H9 (cell line): ENCODE measurements around the gene GNLY. TPM values are rescaled to one million over a fixed set of nuclear protein-coding genes. Genes with fewer than 3 reads are reported as not detected.

Experiments
- DNase-seq: peaks from one replicate; pipeline ENCODE4 v3.0.0-alpha.2; 2017
- H2AFZ ChIP-seq: one replicate; pipeline ENCODE4 v1.6.1; 2013; ENCODE audit warnings: mild to moderate bottlenecking, low read length, control low read depth, moderate library complexity
- H2AK5ac ChIP-seq: 2 replicates; pipeline ENCODE4 v1.6.1; 2013; ENCODE audit warnings: low read length, control low read depth, mixed read lengths; ENCODE audit not compliant: insufficient read length
- H2BK120ac ChIP-seq: one replicate; pipeline ENCODE4 v1.6.1; 2013; ENCODE audit warnings: low read depth, mild to moderate bottlenecking, low read length, control low read depth, inconsistent platforms; ENCODE audit not compliant: poor library complexity, severe bottlenecking
- H2BK12ac ChIP-seq: 2 replicates; pipeline ENCODE4 v1.6.1; 2013; ENCODE audit warnings: low read length, control low read depth, mixed read lengths, low read depth; ENCODE audit not compliant: insufficient read length
- H2BK15ac ChIP-seq: 2 replicates; pipeline ENCODE4 v1.6.1; 2013; ENCODE audit warnings: low read depth, low read length, control low read depth
- H2BK20ac ChIP-seq: one replicate; pipeline ENCODE4 v1.6.1; 2013; ENCODE audit warnings: low read depth, mild to moderate bottlenecking, low read length, control low read depth, inconsistent platforms; ENCODE audit not compliant: poor library complexity, severe bottlenecking
- H2BK5ac ChIP-seq: 2 replicates; pipeline ENCODE4 v1.6.1; 2013; ENCODE audit warnings: low read length, control low read depth, mixed read lengths; ENCODE audit not compliant: insufficient read length
- H3K14ac ChIP-seq: 2 replicates; pipeline ENCODE4 v1.6.1; 2013; ENCODE audit warnings: low read length, control low read depth; ENCODE audit not compliant: insufficient read depth
- H3K18ac ChIP-seq: 2 replicates; pipeline ENCODE4 v1.6.1; 2013; ENCODE audit warnings: low read depth, mild to moderate bottlenecking, mixed read lengths, low read length, control low read depth; ENCODE audit not compliant: insufficient read length
- H3K23ac ChIP-seq: 2 replicates; pipeline ENCODE4 v1.6.1; 2013; ENCODE audit warnings: low read length, control low read depth, mixed read lengths, low read depth; ENCODE audit not compliant: insufficient read length
- H3K23me2 ChIP-seq: 2 replicates; pipeline ENCODE4 v1.6.1; 2013; ENCODE audit warnings: low read depth, mild to moderate bottlenecking, mixed read lengths, low read length, control low read depth; ENCODE audit not compliant: insufficient read length, poor library complexity, severe bottlenecking
- H3K27ac ChIP-seq: 2 replicates; pipeline ENCODE4 v1.5.1; 2013; ENCODE audit warnings: low read length, control low read depth, mixed read lengths, low read depth; ENCODE audit not compliant: insufficient read length
- H3K27me3 ChIP-seq: 2 replicates; pipeline ENCODE4 v1.6.1; 2013; ENCODE audit warnings: low read length, control low read depth, inconsistent platforms; ENCODE audit not compliant: insufficient read depth
- H3K4ac ChIP-seq: 2 replicates; pipeline ENCODE4 v1.6.1; 2013; ENCODE audit warnings: low read depth, mild to moderate bottlenecking, control low read depth, inconsistent platforms, low read length, moderate library complexity
- H3K4me1 ChIP-seq: 2 replicates; pipeline ENCODE4 v1.6.1; 2013; ENCODE audit warnings: low read length, control low read depth, inconsistent platforms; ENCODE audit not compliant: insufficient read depth
- H3K4me2 ChIP-seq: 2 replicates; pipeline ENCODE4 v1.6.1; 2013; ENCODE audit warnings: low read length, control low read depth, mixed read lengths; ENCODE audit not compliant: insufficient read length, insufficient read depth
- H3K56ac ChIP-seq: 2 replicates; pipeline ENCODE4 v1.6.1; 2013; ENCODE audit warnings: low read depth, mild to moderate bottlenecking, mixed read lengths, low read length, control low read depth; ENCODE audit not compliant: insufficient read length
- H3K79me1 ChIP-seq: 2 replicates; pipeline ENCODE4 v1.6.1; 2013; ENCODE audit warnings: low read depth, mild to moderate bottlenecking, moderate library complexity, low read length, control low read depth, inconsistent platforms; ENCODE audit not compliant: insufficient read depth, poor library complexity, severe bottlenecking
- H3K79me2 ChIP-seq: 2 replicates; pipeline ENCODE4 v1.6.1; 2013; ENCODE audit warnings: low read length, control low read depth, inconsistent platforms; ENCODE audit not compliant: insufficient read depth
- H3K9ac ChIP-seq: 2 replicates; pipeline ENCODE4 v1.6.1; 2013; ENCODE audit warnings: low read length, control low read depth, mixed read lengths; ENCODE audit not compliant: insufficient read length; ENCODE audit errors: extremely low read depth
- H3K9me3 ChIP-seq: one replicate; pipeline ENCODE4 v1.6.1; 2013; ENCODE audit warnings: low read depth, low read length, inconsistent platforms; ENCODE audit not compliant: control insufficient read depth
- H3T11ph ChIP-seq: one replicate; pipeline ENCODE4 v1.6.1; 2013; ENCODE audit warnings: mild to moderate bottlenecking, low read length, control low read depth, inconsistent platforms
- H4K20me1 ChIP-seq: one replicate; pipeline ENCODE4 v1.6.1; 2013; ENCODE audit not compliant: control insufficient read depth, insufficient read length, insufficient read depth
- H4K5ac ChIP-seq: 2 replicates; pipeline ENCODE4 v1.6.1; 2013; ENCODE audit warnings: low read depth, mild to moderate bottlenecking, mixed read lengths, low read length, control low read depth; ENCODE audit not compliant: insufficient read length
- H4K8ac ChIP-seq: replicated peaks from 2 replicates; pipeline ENCODE4 v1.6.1; 2013; ENCODE audit warnings: low read length, control low read depth, mixed read lengths, low read depth; ENCODE audit not compliant: insufficient read length
- H4K91ac ChIP-seq: 2 replicates; pipeline ENCODE4 v1.6.1; 2013; ENCODE audit warnings: low read depth, mild to moderate bottlenecking, moderate library complexity, mixed read lengths, low read length, control low read depth; ENCODE audit not compliant: insufficient read length
- H3K27ac Mint-ChIP-seq, 3 experiments: 2 replicates in 2 of 3; 3 replicates in 1 of 3; pipeline ENCODE4 v1.8.0; 2020 to 2021; ENCODE audit warnings: mixed read lengths in 3 of 3, mild to moderate bottlenecking in 1 of 3, moderate library complexity in 1 of 3
- H3K27me3 Mint-ChIP-seq: 2 replicates; pipeline ENCODE4 v1.8.0; 2021; ENCODE audit warnings: low read depth, mild to moderate bottlenecking, moderate library complexity, mixed read lengths
- H3K36me3 Mint-ChIP-seq, 3 experiments: 2 replicates in 2 of 3; 3 replicates in 1 of 3; pipeline ENCODE4 v1.8.0; 2020 to 2021; ENCODE audit warnings: low read depth in 3 of 3, mixed read lengths in 3 of 3; ENCODE audit not compliant: insufficient read depth in 1 of 3
- H3K4me1 Mint-ChIP-seq, 2 experiments: 2 replicates each; pipeline ENCODE4 v1.8.0; 2020; ENCODE audit warnings: mixed read lengths in 2 of 2
- H3K4me3 Mint-ChIP-seq, 2 experiments: 2 replicates in 1 of 2; 3 replicates in 1 of 2; pipeline ENCODE4 v1.8.0; 2020 to 2021; ENCODE audit warnings: mild to moderate bottlenecking in 2 of 2, mixed read lengths in 2 of 2, moderate library complexity in 1 of 2
- H3K9me3 Mint-ChIP-seq, 2 experiments: 2 replicates in 1 of 2; 3 replicates in 1 of 2; pipeline ENCODE4 v1.8.0; 2020; ENCODE audit warnings: mild to moderate bottlenecking in 2 of 2, mixed read lengths in 2 of 2, moderate library complexity in 1 of 2
- WGBS: extraction: QIAGEN DNeasy Blood & Tissue Kit; methylation state at CpG from one replicate; pipeline ENCODE4 v1.1.7; 2013; ENCODE audit warnings: missing lambda C conversion rate, low lambda C conversion rate, mixed read lengths; ENCODE audit not compliant: insufficient read length; ENCODE audit errors: extremely low coverage; 5-methylcytosine and 5-hydroxymethylcytosine counted together
- total RNA-seq: library from RNA; stranded (reverse); gene quantifications from 2 replicates; pipeline ENCODE4 v1.2.1, GENCODE V29; 2021
- TF ChIP-seq, protein P1 (sequence below): fragments of 200-600 bp; sonication (generic); conservative IDR thresholded peaks from 3 replicates; pipeline ENCODE4 v1.8.0; 2021; ENCODE audit warnings: antibody characterized with exemption, mild to moderate bottlenecking

Gene GNLY
- total RNA-seq, 1 experiment from 2014 or later: not detected

DNA sequence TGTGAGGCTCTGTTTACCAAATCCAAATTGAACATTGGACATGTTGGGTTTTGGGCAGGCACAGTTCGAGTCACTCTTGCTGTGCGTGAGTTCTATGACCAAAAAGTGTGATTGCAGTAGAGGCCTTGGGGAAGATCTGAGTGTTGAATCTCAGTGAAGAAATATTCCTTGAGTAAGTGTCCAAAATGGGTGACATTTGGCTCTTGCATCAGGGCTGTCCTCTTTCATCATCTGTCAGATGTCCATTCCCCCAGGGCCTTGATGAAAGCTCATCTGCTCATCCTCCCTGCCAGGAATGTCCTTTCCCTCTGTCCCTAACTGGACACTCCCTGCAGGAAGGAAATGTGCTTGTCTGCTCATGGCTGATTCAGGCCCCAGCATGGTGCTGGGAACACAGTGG, 19.7 kb upstream of the GNLY start:
- Histone ChIP-seq H3T11ph (no peak overlapping the region), H3K9ac (no peak overlapping the region), H3K27ac (no peak overlapping the region), H4K5ac (no peak overlapping the region), H3K4me2 (no peak overlapping the region), H2BK120ac (no peak overlapping the region), H2AK5ac (no peak overlapping the region), H2BK15ac (no peak overlapping the region), H4K91ac (no peak overlapping the region), H3K56ac (no peak overlapping the region), H3K23me2 (no peaks in the 10 kb centered on the region), H3K14ac (no peak overlapping the region), H3K4me1 (no peaks in the 10 kb centered on the region), H2BK20ac (no peak overlapping the region), H2BK5ac (no peak overlapping the region), H3K27me3 (no peaks in the 10 kb centered on the region), H3K4ac (no peak overlapping the region), H3K79me1 (no peaks in the 10 kb centered on the region), H2BK12ac (no peak overlapping the region), H3K79me2 (no peaks in the 10 kb centered on the region), H3K23ac (no peak overlapping the region), H2AFZ (no peak overlapping the region), H3K9me3 (no peaks in the 10 kb centered on the region), H4K8ac (no peak overlapping the region), H4K20me1 (no peaks in the 10 kb centered on the region), H3K18ac (no peak overlapping the region)
- Mint-ChIP-seq H3K4me1 (peaks cover 12 to 14% of the 10 kb centered on the region in 2 experiments), H3K9me3 (no peaks in the 10 kb centered on the region; a peak in 1 of 5 replicates), H3K36me3 (no peaks in the 10 kb centered on the region), H3K4me3 (no peak overlapping the region), H3K27me3 (peaks cover 14% of the 10 kb centered on the region), H3K27ac (no peak overlapping the region)
- WGBS: no CpG with 5 or more reads among the region's 2 CpGs
- DNase-seq: no peak
- TF ChIP-seq, protein P1, sequence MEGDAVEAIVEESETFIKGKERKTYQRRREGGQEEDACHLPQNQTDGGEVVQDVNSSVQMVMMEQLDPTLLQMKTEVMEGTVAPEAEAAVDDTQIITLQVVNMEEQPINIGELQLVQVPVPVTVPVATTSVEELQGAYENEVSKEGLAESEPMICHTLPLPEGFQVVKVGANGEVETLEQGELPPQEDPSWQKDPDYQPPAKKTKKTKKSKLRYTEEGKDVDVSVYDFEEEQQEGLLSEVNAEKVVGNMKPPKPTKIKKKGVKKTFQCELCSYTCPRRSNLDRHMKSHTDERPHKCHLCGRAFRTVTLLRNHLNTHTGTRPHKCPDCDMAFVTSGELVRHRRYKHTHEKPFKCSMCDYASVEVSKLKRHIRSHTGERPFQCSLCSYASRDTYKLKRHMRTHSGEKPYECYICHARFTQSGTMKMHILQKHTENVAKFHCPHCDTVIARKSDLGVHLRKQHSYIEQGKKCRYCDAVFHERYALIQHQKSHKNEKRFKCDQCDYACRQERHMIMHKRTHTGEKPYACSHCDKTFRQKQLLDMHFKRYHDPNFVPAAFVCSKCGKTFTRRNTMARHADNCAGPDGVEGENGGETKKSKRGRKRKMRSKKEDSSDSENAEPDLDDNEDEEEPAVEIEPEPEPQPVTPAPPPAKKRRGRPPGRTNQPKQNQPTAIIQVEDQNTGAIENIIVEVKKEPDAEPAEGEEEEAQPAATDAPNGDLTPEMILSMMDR: no peak
